ENCODE data around the gene MRPS12. TPM values are rescaled to one million over a fixed set of nuclear protein-coding genes. Genes with fewer than 3 reads are reported as not detected.

MRPS12 gene
- total and polyA plus RNA-seq, 9 of the 15 experiments (the other 6 are each of a cell fraction or from before 2014, with no cell fraction given), result 8.1 to 174 (median 52.0) TPM

- no peak for TF ChIP-seq TOE1 (IDR thresholded peaks at IDR 0.05; ENCODE audit: borderline replicate concordance)
- TF ChIP-seq TOE1 (CRISPR knock-in tag; IDR thresholded peaks at IDR 0.05; ENCODE audit: borderline replicate concordance, low read depth), result no peak
- no peak for TF ChIP-seq EWSR1 (IDR thresholded peaks at IDR 0.05; ENCODE audit: borderline replicate concordance, low read depth, partially characterized antibody)
- TF ChIP-seq ZBTB17 (CRISPR knock-in tag; IDR thresholded peaks at IDR 0.05), result 0 out of 2 replicates have a peak, but pooled peaks have one; percentile 28
- no peak for TF ChIP-seq ZNF699 (CRISPR knock-in tag; IDR thresholded peaks at IDR 0.05; ENCODE audit: insufficient replicate concordance)
- no peak for TF ChIP-seq SIRT6 (IDR thresholded peaks at IDR 0.05; ENCODE audit: low read depth, low read length)
- no peak; the same call in 1 of the 2 replicates for TF ChIP-seq BHLHE40 (IDR thresholded peaks at IDR 0.05; ENCODE audit: low read length)
- no peak for TF ChIP-seq SRF (CRISPR knock-in tag; IDR thresholded peaks at IDR 0.05)
- TF ChIP-seq CTCF (IDR thresholded peaks at IDR 0.05 in 2 of 3, conservative IDR thresholded peaks at IDR 0.05 in 1 of 3; ENCODE audit: insufficient read depth in 2 of 3, low read depth in 1 of 3, low read length in 3 of 3), result no peak
- TF ChIP-seq KDM1A (IDR thresholded peaks at IDR 0.05), result peak in 1 of 2 experiments; percentile 27; a peak in 1 of 4 replicates
- TF ChIP-seq COPS2 (conservative IDR thresholded peaks at IDR 0.05), result no peak
- no peak for TF ChIP-seq ZNF347 (CRISPR knock-in tag; IDR thresholded peaks at IDR 0.05; ENCODE audit: low read depth)
- no peak for TF ChIP-seq KDM4B (IDR thresholded peaks at IDR 0.05; ENCODE audit: borderline replicate concordance in 2 of 2, low read depth in 1 of 2)
- no peak for TF ChIP-seq ZNF407 (IDR thresholded peaks at IDR 0.05; ENCODE audit: low read depth)
- no peak for TF ChIP-seq CCAR2 (IDR thresholded peaks at IDR 0.05; ENCODE audit: low read depth, low read length)
- no peak for TF ChIP-seq HDAC3 (IDR thresholded peaks at IDR 0.05; ENCODE audit: borderline replicate concordance, partially characterized antibody)
- no peak for TF ChIP-seq STAG1 (CRISPR knock-in tag; IDR thresholded peaks at IDR 0.05; ENCODE audit: borderline replicate concordance)
Measured at GRCh38 chr19:38975214-38975860, 44.6 kb downstream of the MRPS12 start, which contains the start of gene FBXO17 (continued).
